IMR-90 (cell line): Measurements from ENCODE around the gene OFD1.

Experiments used
- BHLHE40 ChIP-seq: fragments of 150-350 bp; IDR thresholded peaks from 2 replicates; pipeline ENCODE4 v1.6.1; 2016; ENCODE audit warnings: mild to moderate bottlenecking, low read depth, low read length
- CEBPB ChIP-seq: IDR thresholded peaks from 2 replicates; pipeline ENCODE4 v1.6.1; 2012; ENCODE audit warnings: low read depth, low read length, improper control_type of control experiment
- MAZ ChIP-seq: IDR thresholded peaks from 2 replicates; pipeline ENCODE4 v1.6.1; 2012; ENCODE audit warnings: low read depth, mild to moderate bottlenecking, low read length, improper control_type of control experiment, moderate library complexity, borderline replicate concordance
- MXI1 ChIP-seq: IDR thresholded peaks from 2 replicates; pipeline ENCODE4 v1.6.1; 2012; ENCODE audit warnings: low read depth, mild to moderate bottlenecking, low read length, moderate library complexity, borderline replicate concordance
- POLR2A ChIP-seq: IDR thresholded peaks from 2 replicates; pipeline ENCODE4 v1.6.1; 2012; ENCODE audit warnings: mild to moderate bottlenecking, low read depth, low read length
- RAD21 ChIP-seq: IDR thresholded peaks from 2 replicates; pipeline ENCODE4 v1.6.1; 2012; ENCODE audit warnings: low read length, improper control_type of control experiment
- TF ChIP-seq, protein P1 (sequence below): conservative IDR thresholded peaks from 2 replicates; pipeline ENCODE4 v1.5.1; 2012; ENCODE audit warnings: mild to moderate bottlenecking, low read depth, low read length, improper control_type of control experiment
- TF ChIP-seq, protein P2 (sequence below): fragments of 150-350 bp; IDR thresholded peaks from 2 replicates; pipeline ENCODE4 v1.6.1; 2017; ENCODE audit warnings: mild to moderate bottlenecking, antibody characterized with exemption, low read length, low read depth

DNA sequence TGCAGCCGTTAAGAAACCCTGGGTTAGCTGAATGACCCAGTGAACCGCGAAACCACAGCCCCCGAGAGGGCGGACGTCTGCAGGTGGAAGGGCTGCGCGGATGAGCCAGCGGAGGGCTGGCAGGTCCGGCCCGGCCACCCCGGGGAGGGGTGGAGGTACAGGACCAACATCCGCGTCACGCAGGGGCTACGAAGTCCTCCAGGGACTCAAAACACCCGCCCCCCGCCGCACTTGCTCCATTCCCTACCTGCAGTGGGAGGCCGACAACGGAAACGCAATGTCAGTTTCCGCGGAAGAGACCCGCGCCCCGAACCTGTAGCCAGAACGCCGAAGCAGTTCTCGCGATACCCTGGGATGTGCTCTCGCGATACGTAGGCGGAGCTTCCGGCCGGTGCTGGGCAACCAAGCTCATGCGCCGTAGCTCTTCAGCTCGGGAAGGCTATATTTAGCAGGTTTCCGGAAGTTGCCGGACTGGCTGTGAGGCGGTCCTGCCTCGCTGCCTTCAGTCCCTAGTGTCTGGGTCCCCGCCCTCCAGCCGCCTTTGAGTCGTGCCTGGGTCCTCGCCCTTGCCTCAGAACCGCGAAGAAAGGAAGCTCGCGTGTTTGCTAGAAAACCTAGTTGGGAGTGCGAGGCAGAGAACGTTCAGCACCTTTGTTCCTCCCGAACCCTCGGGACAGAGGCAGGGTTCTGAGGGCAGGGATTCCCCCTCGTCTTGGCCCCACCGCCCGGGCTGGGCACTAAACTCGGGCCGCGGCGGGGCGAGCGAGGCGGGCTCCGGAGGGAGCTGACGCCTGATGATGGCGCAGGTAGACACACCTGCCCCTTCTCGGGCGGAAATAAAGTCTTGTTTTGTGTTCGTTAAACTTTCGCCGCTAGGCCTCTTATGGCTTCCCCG is at the start of gene OFD1, which contains the start of gene TRAPPC2:
- TF ChIP-seq RAD21 (peak; percentile 28; the same call in 1 of the 2 replicates), POLR2A (peak; percentile 95), MXI1 (peak; percentile 76), CEBPB (no peak), BHLHE40 (peak; percentile 38; the same call in 1 of the 2 replicates), MAZ (peak; percentile 41; the same call in 1 of the 2 replicates)
- TF ChIP-seq, protein P1, sequence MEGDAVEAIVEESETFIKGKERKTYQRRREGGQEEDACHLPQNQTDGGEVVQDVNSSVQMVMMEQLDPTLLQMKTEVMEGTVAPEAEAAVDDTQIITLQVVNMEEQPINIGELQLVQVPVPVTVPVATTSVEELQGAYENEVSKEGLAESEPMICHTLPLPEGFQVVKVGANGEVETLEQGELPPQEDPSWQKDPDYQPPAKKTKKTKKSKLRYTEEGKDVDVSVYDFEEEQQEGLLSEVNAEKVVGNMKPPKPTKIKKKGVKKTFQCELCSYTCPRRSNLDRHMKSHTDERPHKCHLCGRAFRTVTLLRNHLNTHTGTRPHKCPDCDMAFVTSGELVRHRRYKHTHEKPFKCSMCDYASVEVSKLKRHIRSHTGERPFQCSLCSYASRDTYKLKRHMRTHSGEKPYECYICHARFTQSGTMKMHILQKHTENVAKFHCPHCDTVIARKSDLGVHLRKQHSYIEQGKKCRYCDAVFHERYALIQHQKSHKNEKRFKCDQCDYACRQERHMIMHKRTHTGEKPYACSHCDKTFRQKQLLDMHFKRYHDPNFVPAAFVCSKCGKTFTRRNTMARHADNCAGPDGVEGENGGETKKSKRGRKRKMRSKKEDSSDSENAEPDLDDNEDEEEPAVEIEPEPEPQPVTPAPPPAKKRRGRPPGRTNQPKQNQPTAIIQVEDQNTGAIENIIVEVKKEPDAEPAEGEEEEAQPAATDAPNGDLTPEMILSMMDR = no peak
- TF ChIP-seq, protein P2, sequence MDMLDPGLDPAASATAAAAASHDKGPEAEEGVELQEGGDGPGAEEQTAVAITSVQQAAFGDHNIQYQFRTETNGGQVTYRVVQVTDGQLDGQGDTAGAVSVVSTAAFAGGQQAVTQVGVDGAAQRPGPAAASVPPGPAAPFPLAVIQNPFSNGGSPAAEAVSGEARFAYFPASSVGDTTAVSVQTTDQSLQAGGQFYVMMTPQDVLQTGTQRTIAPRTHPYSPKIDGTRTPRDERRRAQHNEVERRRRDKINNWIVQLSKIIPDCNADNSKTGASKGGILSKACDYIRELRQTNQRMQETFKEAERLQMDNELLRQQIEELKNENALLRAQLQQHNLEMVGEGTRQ = 0 out of 2 replicates have a peak, but pooled peaks have one; percentile 22
